NT2/D1 (cell line): ENCODE results near the gene ZBTB16.

Experiments
- YY1 ChIP-seq: IDR thresholded peaks from 2 replicates; pipeline ENCODE4 v1.6.1; 2011; ENCODE audit not compliant: insufficient read length, insufficient read depth
- ZNF274 ChIP-seq: IDR thresholded peaks from 2 replicates; pipeline ENCODE4 v1.6.1; 2011; ENCODE audit warnings: mild to moderate bottlenecking, low read depth, low read length

DNA sequence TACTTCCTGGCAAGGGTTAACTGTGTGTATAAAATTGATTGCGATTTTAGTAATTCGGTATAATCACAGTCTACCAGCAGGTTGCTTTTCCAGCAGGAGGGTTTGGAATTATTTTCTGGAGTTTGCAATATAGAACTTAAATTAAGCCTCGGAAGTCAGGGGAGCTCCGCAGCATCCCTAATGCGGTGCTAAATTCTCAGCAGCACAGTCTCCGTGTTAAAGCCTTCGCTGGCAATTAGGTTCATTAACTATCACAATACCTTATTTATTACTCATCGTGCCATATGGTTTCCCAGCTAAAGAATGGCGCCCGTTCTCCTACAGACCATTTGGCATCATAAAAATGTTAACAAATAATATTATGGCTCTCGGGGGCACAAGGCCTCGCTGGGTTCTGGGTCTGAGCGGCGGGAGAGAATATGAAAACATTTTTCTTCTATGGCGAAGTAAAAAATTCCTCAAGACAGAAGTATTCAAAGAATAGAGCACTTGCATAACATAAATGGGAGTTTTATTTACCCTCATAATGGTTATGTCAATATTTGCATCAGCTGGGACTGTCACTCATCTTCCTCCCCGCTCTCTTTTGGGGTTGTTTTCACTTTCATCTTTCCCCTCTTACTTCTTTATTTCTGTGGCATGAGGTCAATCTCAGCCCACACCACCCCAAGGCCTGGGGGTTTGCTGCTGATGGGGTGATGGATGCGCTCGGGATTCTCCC lies 28.1 kb upstream of the ZBTB16 start:
- no peak for TF ChIP-seq ZNF274
- TF ChIP-seq YY1: no peak
